ENCODE measurements around the gene CYP26B1.
"Not testable (repeated sequence)": the region's sequence is repeated elsewhere in the genome, so short reads cannot be mapped to it uniquely, and the experiment has no call there.

Gene CYP26B1

DNA sequence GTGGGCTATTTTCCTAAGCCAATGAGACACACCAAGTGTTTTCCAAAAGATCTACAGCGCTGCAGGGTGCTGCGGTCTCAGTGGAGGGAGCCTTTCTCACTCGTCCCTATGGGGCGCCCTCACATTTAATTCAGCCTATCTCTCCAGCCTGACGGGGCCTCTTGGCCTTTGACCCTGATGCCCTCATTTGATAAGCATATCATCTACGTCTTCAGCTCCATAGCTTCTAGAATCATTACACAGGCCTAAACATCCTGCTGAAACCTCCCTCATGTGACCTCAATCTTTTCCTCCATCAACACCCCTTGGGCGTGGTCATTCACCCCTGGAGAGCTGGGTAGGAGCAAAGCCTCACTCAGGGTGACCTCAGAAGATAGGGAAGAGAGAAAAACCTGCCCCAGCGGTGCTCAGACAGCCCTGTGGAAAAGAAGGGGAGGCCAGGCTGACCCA, 57.4 kb downstream of the CYP26B1 start:
- H3K4me3 ChIP-seq (ENCODE audit: low read depth, low read length) = no peak overlapping the region
- TF ChIP-seq, protein P1, sequence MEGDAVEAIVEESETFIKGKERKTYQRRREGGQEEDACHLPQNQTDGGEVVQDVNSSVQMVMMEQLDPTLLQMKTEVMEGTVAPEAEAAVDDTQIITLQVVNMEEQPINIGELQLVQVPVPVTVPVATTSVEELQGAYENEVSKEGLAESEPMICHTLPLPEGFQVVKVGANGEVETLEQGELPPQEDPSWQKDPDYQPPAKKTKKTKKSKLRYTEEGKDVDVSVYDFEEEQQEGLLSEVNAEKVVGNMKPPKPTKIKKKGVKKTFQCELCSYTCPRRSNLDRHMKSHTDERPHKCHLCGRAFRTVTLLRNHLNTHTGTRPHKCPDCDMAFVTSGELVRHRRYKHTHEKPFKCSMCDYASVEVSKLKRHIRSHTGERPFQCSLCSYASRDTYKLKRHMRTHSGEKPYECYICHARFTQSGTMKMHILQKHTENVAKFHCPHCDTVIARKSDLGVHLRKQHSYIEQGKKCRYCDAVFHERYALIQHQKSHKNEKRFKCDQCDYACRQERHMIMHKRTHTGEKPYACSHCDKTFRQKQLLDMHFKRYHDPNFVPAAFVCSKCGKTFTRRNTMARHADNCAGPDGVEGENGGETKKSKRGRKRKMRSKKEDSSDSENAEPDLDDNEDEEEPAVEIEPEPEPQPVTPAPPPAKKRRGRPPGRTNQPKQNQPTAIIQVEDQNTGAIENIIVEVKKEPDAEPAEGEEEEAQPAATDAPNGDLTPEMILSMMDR (conservative IDR thresholded peaks at IDR 0.05; ENCODE audit: low read depth, low read length) = no peak
- DNase-seq (ENCODE audit: low read depth) = no peak

DNA sequence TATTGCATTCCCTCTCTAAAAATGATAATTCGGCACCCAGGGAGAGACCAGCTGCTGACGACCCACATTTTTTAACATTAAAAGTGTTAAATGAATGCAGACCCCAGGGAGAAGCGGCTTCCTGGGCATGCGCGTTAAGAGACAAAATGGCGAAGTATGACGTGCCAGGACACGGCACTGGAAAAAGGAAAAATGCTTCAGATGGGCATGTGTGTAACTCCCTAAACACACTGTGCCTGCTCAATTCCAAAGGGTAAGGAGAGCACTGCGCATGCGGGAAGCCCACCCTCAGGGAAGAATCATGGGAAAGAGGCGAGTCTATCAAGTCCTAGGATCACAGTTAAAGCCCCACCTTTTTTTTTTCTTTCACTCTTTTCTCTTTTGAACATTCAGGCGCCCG, 58.1 kb downstream of the CYP26B1 start:
- H3K4me3 ChIP-seq (ENCODE audit: low read depth, low read length) = no peak overlapping the region
- DNase-seq (ENCODE audit: low read depth) = no peak
- TF ChIP-seq, protein P1 (conservative IDR thresholded peaks at IDR 0.05; ENCODE audit: low read depth, low read length) = no peak

GRCh38 chr2:72089028-72089427, 58.6 kb downstream of the CYP26B1 start:
- DNase-seq (ENCODE audit: low read depth) = no peak
- TF ChIP-seq, protein P1 (conservative IDR thresholded peaks at IDR 0.05; ENCODE audit: low read depth, low read length) = no peak
- H3K4me3 ChIP-seq (ENCODE audit: low read depth, low read length) = no peak overlapping the region

GRCh38 chr2:72086871-72087633, 60.6 kb downstream of the CYP26B1 start:
- not testable (repeated sequence) for DNase-seq (ENCODE audit: low read depth); H3K4me3 ChIP-seq (ENCODE audit: low read depth, low read length)

- no peak overlapping the region for H3K4me3 ChIP-seq (ENCODE audit: low read depth, low read length)
- TF ChIP-seq, protein P1 (conservative IDR thresholded peaks at IDR 0.05; ENCODE audit: low read depth, low read length) = no peak
- no peak for DNase-seq (ENCODE audit: low read depth)
These were observed 62.1 kb downstream of the CYP26B1 start for GRCh38 chr2:72085513-72085912.

- TF ChIP-seq, protein P1 (conservative IDR thresholded peaks at IDR 0.05; ENCODE audit: low read depth, low read length) = no peak
- no peak for DNase-seq (ENCODE audit: low read depth)
- H3K4me3 ChIP-seq (ENCODE audit: low read depth, low read length) = no peak overlapping the region
These were observed 62.6 kb downstream of the CYP26B1 start for GRCh38 chr2:72085036-72085435.

DNA sequence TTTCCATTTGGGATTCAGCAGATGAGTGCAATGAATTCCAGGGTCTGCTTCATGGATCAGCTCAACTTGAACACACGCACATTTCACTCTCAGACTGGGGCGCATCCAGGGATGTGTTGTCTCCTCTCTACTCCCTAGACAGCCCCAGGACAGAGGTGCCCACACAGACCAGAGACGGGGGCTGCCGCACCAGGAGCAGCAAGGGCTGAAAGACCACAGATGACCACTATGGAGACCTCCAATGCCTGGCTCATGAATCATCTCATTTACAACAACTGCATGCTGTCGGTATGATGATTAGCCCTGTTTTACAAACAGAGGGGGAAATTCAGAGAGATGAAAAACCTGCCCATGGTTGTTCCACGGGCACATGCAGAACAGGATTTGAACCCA, 63.1 kb downstream of the CYP26B1 start:
- H3K4me3 ChIP-seq (ENCODE audit: low read depth, low read length) = no peak overlapping the region
- DNase-seq (ENCODE audit: low read depth) = peak; percentile 48
- TF ChIP-seq, protein P1 (conservative IDR thresholded peaks at IDR 0.05; ENCODE audit: low read depth, low read length) = no peak

All from choroid plexus epithelial cell (primary cell).